Osteocyte (in vitro differentiated cells): Measurements from ENCODE around the gene RNF123. TPM values are rescaled to one million over a fixed set of nuclear protein-coding genes. Genes with fewer than 3 reads are reported as not detected.
A peak's percentile ranks its signal among the peaks of the same experiment; 100 is the strongest.

ENCODE experiments used
- DNase-seq: peaks from one replicate; pipeline ENCODE4 v3.0.0; 2021; ENCODE audit warnings: mixed read lengths; ENCODE audit not compliant: unreplicated experiment; ENCODE audit errors: extremely low spot score
- H3K27ac Mint-ChIP-seq: one replicate; pipeline ENCODE4 v1.8.0; 2021; ENCODE audit warnings: mild to moderate bottlenecking, mixed read lengths; ENCODE audit not compliant: unreplicated experiment
- H3K27me3 Mint-ChIP-seq: one replicate; pipeline ENCODE4 v1.8.0; 2021; ENCODE audit warnings: mixed read lengths; ENCODE audit not compliant: unreplicated experiment
- H3K36me3 Mint-ChIP-seq: one replicate; pipeline ENCODE4 v1.8.0; 2021; ENCODE audit warnings: mixed read lengths; ENCODE audit not compliant: unreplicated experiment
- H3K4me1 Mint-ChIP-seq: one replicate; pipeline ENCODE4 v1.8.0; 2021; ENCODE audit warnings: mixed read lengths; ENCODE audit not compliant: unreplicated experiment
- H3K4me3 Mint-ChIP-seq: one replicate; pipeline ENCODE4 v1.8.0; 2021; ENCODE audit warnings: mild to moderate bottlenecking, moderate library complexity, mixed read lengths; ENCODE audit not compliant: unreplicated experiment
- H3K9me3 Mint-ChIP-seq: one replicate; pipeline ENCODE4 v1.8.0; 2021; ENCODE audit warnings: mixed read lengths; ENCODE audit not compliant: unreplicated experiment
- CTCF ChIP-seq: fragments of 200-600 bp; sonication (generic); IDR thresholded peaks from 2 replicates; pipeline ENCODE4 v1.5.0; 2021; ENCODE audit warnings: antibody characterized with exemption, mild to moderate bottlenecking, moderate library complexity
- total RNA-seq: library from RNA; stranded (reverse); gene quantifications from 2 replicates; pipeline ENCODE4 v1.2.1, GENCODE V29; 2021

Gene RNF123
- total RNA-seq, 1 donor from 2014 or later: 61.0 TPM

- Mint-ChIP-seq H3K4me3 (no peak overlapping the region), H3K4me1 (peaks cover 5% of the 10 kb centered on the region), H3K36me3 (peaks cover 10% of the 10 kb centered on the region), H3K27me3 (no peaks in the 10 kb centered on the region), H3K27ac (peak overlapping the region; percentile 38), H3K9me3 (no peaks in the 10 kb centered on the region)
- no peak for DNase-seq
- no peak for TF ChIP-seq CTCF
Observed at GRCh38 chr3:49699281-49699979, 10.1 kb downstream of the RNF123 start.

- DNase-seq: no peak
- Mint-ChIP-seq H3K4me1 (peaks cover 5% of the 10 kb centered on the region), H3K27ac (no peak overlapping the region), H3K9me3 (no peaks in the 10 kb centered on the region), H3K36me3 (peaks cover 10% of the 10 kb centered on the region), H3K4me3 (no peak overlapping the region), H3K27me3 (no peaks in the 10 kb centered on the region)
- no peak for TF ChIP-seq CTCF
Observed at GRCh38 chr3:49700014-49700413, 10.7 kb downstream of the RNF123 start.

- Mint-ChIP-seq H3K27me3 (no peaks in the 10 kb centered on the region), H3K36me3 (peaks cover 10% of the 10 kb centered on the region), H3K4me1 (peaks cover 5% of the 10 kb centered on the region), H3K9me3 (no peaks in the 10 kb centered on the region), H3K27ac (no peak overlapping the region), H3K4me3 (no peak overlapping the region)
- no peak for TF ChIP-seq CTCF
- no peak for DNase-seq
Observed at GRCh38 chr3:49700453-49701128, 11.2 kb downstream of the RNF123 start.

GRCh38 chr3:49701388-49702077 lies 12.2 kb downstream of the RNF123 start:
- Mint-ChIP-seq H3K9me3 (no peaks in the 10 kb centered on the region), H3K4me3 (no peak overlapping the region), H3K27me3 (no peaks in the 10 kb centered on the region), H3K36me3 (peaks cover 10% of the 10 kb centered on the region), H3K4me1 (peaks cover 5% of the 10 kb centered on the region), H3K27ac (no peak overlapping the region)
- no peak for DNase-seq
- peak; percentile 49 for TF ChIP-seq CTCF

GRCh38 chr3:49702672-49703071 lies 13.3 kb downstream of the RNF123 start:
- no peak for DNase-seq
- no peaks in the 10 kb centered on the region for H3K27me3 Mint-ChIP-seq
- no peak overlapping the region for H3K4me3 Mint-ChIP-seq
- H3K36me3 Mint-ChIP-seq: peaks cover 10% of the 10 kb centered on the region
- H3K4me1 Mint-ChIP-seq: peaks cover 5% of the 10 kb centered on the region
- no peaks in the 10 kb centered on the region for H3K9me3 Mint-ChIP-seq
- no peak overlapping the region for H3K27ac Mint-ChIP-seq
- TF ChIP-seq CTCF: no peak
